SK-N-SH (cell line): ENCODE results near the gene PRKCQ. TPM values are rescaled to one million over a fixed set of nuclear protein-coding genes. Genes with fewer than 3 reads are reported as not detected.

Experiments
- CTCF ChIA-PET: fragments of 300-600, 350-600 bp; formaldehyde crosslinking; extraction: SDS; loops from one replicate; lab custom pipeline; 2021; lab: Yijun Ruan, JAX
- POLR2A ChIA-PET: fragments of 350-600 bp; sonication (Branson Sonifier 250); formaldehyde crosslinking; extraction: SDS; loops from one replicate; lab custom pipeline; 2020; ENCODE audit warnings: antibody characterized with exemption, inconsistent platforms; lab: Yijun Ruan, JAX
- DNase-seq: peaks from one replicate; pipeline ENCODE4 v3.0.0; 2012
- H2AFZ ChIP-seq: fragments of 200-600 bp; sonication (generic); 2 replicates; pipeline ENCODE4 v1.8.1; 2016; ENCODE audit warnings: antibody characterized with exemption, mild to moderate bottlenecking, low read depth
- H3F3A ChIP-seq: fragments of 200-600 bp; sonication (generic); replicated peaks from 2 replicates; pipeline ENCODE3; 2016; ENCODE audit warnings: antibody characterized with exemption, mild to moderate bottlenecking; ENCODE audit not compliant: insufficient read depth
- H3K27ac ChIP-seq, 2 experiments: fragments of 200-500 bp in 1 of 2; fragments of 200-600 bp in 1 of 2; sonication (Bioruptor generic) in 1 of 2; sonication (generic), shearing (Covaris generic) in 1 of 2; 2 replicates each; pipeline versions ENCODE4 v1.5.1 to v1.6.1; 2014 to 2016; ENCODE audit warnings: low read depth in 2 of 2, inconsistent platforms in 1 of 2, low read length in 1 of 2, mild to moderate bottlenecking in 1 of 2, mixed read lengths in 1 of 2
- H3K27me3 ChIP-seq: fragments of 200-600 bp; sonication (generic), shearing (Covaris generic); 2 replicates; pipeline ENCODE4 v1.6.1; 2016; ENCODE audit warnings: mixed run types; ENCODE audit not compliant: insufficient read depth
- H3K36me3 ChIP-seq, 2 experiments: fragments of 200-500 bp in 1 of 2; fragments of 200-600 bp in 1 of 2; sonication (Bioruptor generic) in 1 of 2; sonication (generic) in 1 of 2; replicated peaks in 1 of 2; 2 replicates each; pipeline versions ENCODE3 to v1.5.1; 2014 to 2016; ENCODE audit warnings: low read length in 1 of 2, mild to moderate bottlenecking in 1 of 2; ENCODE audit not compliant: insufficient read depth in 2 of 2, control insufficient read depth in 1 of 2
- H3K4me1 ChIP-seq, 2 experiments: fragments of 200-500 bp in 1 of 2; fragments of 200-600 bp in 1 of 2; sonication (Bioruptor generic) in 1 of 2; sonication (generic), shearing (Covaris generic) in 1 of 2; 2 replicates each; pipeline versions ENCODE4 v1.5.1 to v1.6.1; 2014 to 2016; ENCODE audit warnings: low read depth in 1 of 2, low read length in 1 of 2, mixed run types in 1 of 2; ENCODE audit not compliant: insufficient read depth in 2 of 2, control insufficient read depth in 1 of 2
- H3K4me2 ChIP-seq: fragments of 200-600 bp; sonication (generic), shearing (Covaris generic); 2 replicates; pipeline ENCODE4 v1.6.1; 2017; ENCODE audit warnings: mixed run types
- H3K4me3 ChIP-seq, 2 experiments: fragments of 200-500 bp in 1 of 2; fragments of 200-600 bp in 1 of 2; sonication (Bioruptor generic) in 1 of 2; sonication (generic), shearing (Covaris generic) in 1 of 2; 2 replicates each; pipeline versions ENCODE4 v1.5.1 to v1.8.1; 2014 to 2016; ENCODE audit warnings: low read depth in 2 of 2, inconsistent platforms in 1 of 2, low read length in 1 of 2, mild to moderate bottlenecking in 1 of 2, mixed read lengths in 1 of 2, moderate library complexity in 1 of 2
- H3K79me2 ChIP-seq: fragments of 200-600 bp; sonication (generic); 2 replicates; pipeline ENCODE4 v1.8.1; 2017; ENCODE audit warnings: mild to moderate bottlenecking; ENCODE audit not compliant: insufficient read depth
- H3K9ac ChIP-seq: fragments of 200-600 bp; sonication (generic); 2 replicates; pipeline ENCODE4 v1.6.1; 2017; ENCODE audit warnings: mixed run types
- H3K9me2 ChIP-seq: fragments of 200-600 bp; sonication (generic); 2 replicates; pipeline ENCODE4 v1.6.1; 2017; ENCODE audit warnings: mixed run types
- H3K9me3 ChIP-seq: fragments of 200-600 bp; sonication (generic); 2 replicates; pipeline ENCODE4 v1.6.1; 2017; ENCODE audit warnings: mixed run types, mild to moderate bottlenecking, moderate library complexity
- H4K20me1 ChIP-seq: fragments of 200-600 bp; sonication (generic); 2 replicates; pipeline ENCODE4 v1.6.1; 2017; ENCODE audit warnings: mild to moderate bottlenecking, mixed run types; ENCODE audit not compliant: insufficient read depth
- EP300 ChIP-seq, 2 experiments: IDR thresholded peaks; 2 replicates each; pipeline versions ENCODE4 v1.4.0 to v1.6.1; 2012; ENCODE audit warnings: borderline replicate concordance in 1 of 2, low read depth in 1 of 2, low read length in 1 of 2
- GABPA ChIP-seq: IDR thresholded peaks from 2 replicates; pipeline ENCODE4 v1.4.0; 2012; ENCODE audit warnings: low read depth, mild to moderate bottlenecking
- IRF3 ChIP-seq: fragments of 150-350 bp; IDR thresholded peaks from 2 replicates; pipeline ENCODE4 v1.6.1; 2016; ENCODE audit warnings: mild to moderate bottlenecking, low read depth, low read length
- MEF2A ChIP-seq: IDR thresholded peaks from 2 replicates; pipeline ENCODE4 v1.4.0; 2012; ENCODE audit warnings: low read depth, borderline replicate concordance
- NRF1 ChIP-seq: IDR thresholded peaks from 2 replicates; pipeline ENCODE4 v1.6.1; 2012; ENCODE audit warnings: low read depth, mild to moderate bottlenecking, low read length
- POLR2AphosphoS5 ChIP-seq: IDR thresholded peaks from 2 replicates; pipeline ENCODE4 v1.6.1; 2012; ENCODE audit warnings: low read depth, low read length
- RAD21 ChIP-seq: IDR thresholded peaks from 2 replicates; pipeline ENCODE4 v1.6.1; 2012; ENCODE audit warnings: mild to moderate bottlenecking, low read length
- RCOR1 ChIP-seq: fragments of 150-350 bp; IDR thresholded peaks from 2 replicates; pipeline ENCODE4 v1.6.1; 2017; ENCODE audit warnings: antibody characterized with exemption, low read length
- SIN3A ChIP-seq: IDR thresholded peaks from 2 replicates; pipeline ENCODE4 v1.6.1; 2012; ENCODE audit warnings: low read depth, mild to moderate bottlenecking, low read length, moderate library complexity, borderline replicate concordance
- TAF1 ChIP-seq: IDR thresholded peaks from 2 replicates; pipeline ENCODE4 v1.6.1; 2012; ENCODE audit warnings: low read depth, mild to moderate bottlenecking, low read length, moderate library complexity, borderline replicate concordance
- TCF12 ChIP-seq: IDR thresholded peaks from 2 replicates; pipeline ENCODE4 v1.4.0; 2012
- USF2 ChIP-seq: fragments of 150-350 bp; IDR thresholded peaks from 2 replicates; pipeline ENCODE4 v1.6.1; 2017; ENCODE audit warnings: antibody characterized with exemption, low read length, low read depth, borderline replicate concordance
- YY1 ChIP-seq: IDR thresholded peaks from 2 replicates; pipeline ENCODE4 v1.4.0; 2012; ENCODE audit warnings: low read depth, mild to moderate bottlenecking
- WGBS: methylation state at CpG from one replicate; pipeline ENCODE4 v1.1.6; 2017; ENCODE audit warnings: low lambda C conversion rate; 5-methylcytosine and 5-hydroxymethylcytosine counted together
- polyA plus RNA-seq, 3 experiments: library from polyadenylated mRNA; depleted of rRNA; stranded (reverse); fragments of >200 nt; gene quantifications; 2 replicates each; pipeline ENCODE4 v1.2.3, GENCODE V29; 2012
- TF ChIP-seq, protein P1 (sequence below): IDR thresholded peaks from 2 replicates; pipeline ENCODE4 v1.4.0; 2012; ENCODE audit warnings: low read depth, borderline replicate concordance
- TF ChIP-seq, protein P2 (sequence below): IDR thresholded peaks from 2 replicates; pipeline ENCODE4 v1.6.1; 2012; ENCODE audit warnings: mild to moderate bottlenecking, low read depth, low read length, moderate library complexity

The PRKCQ gene
- polyA plus RNA-seq, 1 of the 3 experiments (the other 2 are of a cell fraction): 0.18 TPM

- Histone ChIP-seq H3K79me2 (no peaks in the 10 kb centered on the region), H3K27ac (no peak overlapping the region), H3K4me1 (no peaks in the 10 kb centered on the region), H4K20me1 (no peaks in the 10 kb centered on the region), H3F3A (no peaks in the 10 kb centered on the region), H3K9ac (no peak overlapping the region), H3K36me3 (no peaks in the 10 kb centered on the region), H3K4me3 (no peak overlapping the region), H3K4me2 (no peak overlapping the region), H3K9me3 (no peaks in the 10 kb centered on the region), H3K27me3 (no peaks in the 10 kb centered on the region), H3K9me2 (no peaks in the 10 kb centered on the region), H2AFZ (no peak overlapping the region)
- CTCF ChIA-PET: no interaction called here
- TF ChIP-seq TCF12 (no peak), USF2 (no peak)
- no peak for DNase-seq
- POLR2A ChIA-PET: no interaction called here
- WGBS: 58% methylated on average over 6 of the region's 6 CpGs
These were observed 57.8 kb downstream of the PRKCQ start for GRCh38 chr10:6522230-6522629.

DNA sequence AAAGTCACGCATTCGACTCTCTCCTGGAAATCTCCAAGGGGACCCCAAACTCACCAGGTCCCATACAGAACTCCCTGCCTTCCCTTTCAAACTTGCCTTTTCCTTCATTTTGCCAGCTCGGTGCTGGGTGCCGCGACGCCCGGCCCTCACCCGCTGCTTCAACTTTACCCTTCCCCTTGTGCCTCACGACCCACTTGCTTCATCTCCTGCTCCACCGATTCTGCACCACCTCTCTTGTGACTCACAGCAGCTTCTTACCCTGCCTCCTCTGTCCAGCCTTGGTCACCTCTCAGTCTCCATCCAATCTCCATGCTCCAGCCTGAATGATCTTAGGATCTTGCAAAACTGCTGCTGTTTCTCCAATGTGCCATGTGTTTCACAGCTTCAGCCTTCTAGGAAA, 59.9 kb downstream of the PRKCQ start:
- no peak for TF ChIP-seq RCOR1
- TF ChIP-seq MEF2A: no peak
- no peak for TF ChIP-seq NRF1
- TF ChIP-seq, protein P1, sequence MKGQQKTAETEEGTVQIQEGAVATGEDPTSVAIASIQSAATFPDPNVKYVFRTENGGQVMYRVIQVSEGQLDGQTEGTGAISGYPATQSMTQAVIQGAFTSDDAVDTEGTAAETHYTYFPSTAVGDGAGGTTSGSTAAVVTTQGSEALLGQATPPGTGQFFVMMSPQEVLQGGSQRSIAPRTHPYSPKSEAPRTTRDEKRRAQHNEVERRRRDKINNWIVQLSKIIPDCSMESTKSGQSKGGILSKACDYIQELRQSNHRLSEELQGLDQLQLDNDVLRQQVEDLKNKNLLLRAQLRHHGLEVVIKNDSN: no peak
- no peak for TF ChIP-seq RAD21
- TF ChIP-seq GABPA: no peak
- no peak for TF ChIP-seq IRF3
- no peak for TF ChIP-seq YY1
- TF ChIP-seq POLR2AphosphoS5: no peak
- TF ChIP-seq EP300 (IDR thresholded peaks at IDR 0.05; ENCODE audit: borderline replicate concordance in 1 of 2, low read depth in 1 of 2, low read length in 1 of 2): no peak
- TF ChIP-seq, protein P2, sequence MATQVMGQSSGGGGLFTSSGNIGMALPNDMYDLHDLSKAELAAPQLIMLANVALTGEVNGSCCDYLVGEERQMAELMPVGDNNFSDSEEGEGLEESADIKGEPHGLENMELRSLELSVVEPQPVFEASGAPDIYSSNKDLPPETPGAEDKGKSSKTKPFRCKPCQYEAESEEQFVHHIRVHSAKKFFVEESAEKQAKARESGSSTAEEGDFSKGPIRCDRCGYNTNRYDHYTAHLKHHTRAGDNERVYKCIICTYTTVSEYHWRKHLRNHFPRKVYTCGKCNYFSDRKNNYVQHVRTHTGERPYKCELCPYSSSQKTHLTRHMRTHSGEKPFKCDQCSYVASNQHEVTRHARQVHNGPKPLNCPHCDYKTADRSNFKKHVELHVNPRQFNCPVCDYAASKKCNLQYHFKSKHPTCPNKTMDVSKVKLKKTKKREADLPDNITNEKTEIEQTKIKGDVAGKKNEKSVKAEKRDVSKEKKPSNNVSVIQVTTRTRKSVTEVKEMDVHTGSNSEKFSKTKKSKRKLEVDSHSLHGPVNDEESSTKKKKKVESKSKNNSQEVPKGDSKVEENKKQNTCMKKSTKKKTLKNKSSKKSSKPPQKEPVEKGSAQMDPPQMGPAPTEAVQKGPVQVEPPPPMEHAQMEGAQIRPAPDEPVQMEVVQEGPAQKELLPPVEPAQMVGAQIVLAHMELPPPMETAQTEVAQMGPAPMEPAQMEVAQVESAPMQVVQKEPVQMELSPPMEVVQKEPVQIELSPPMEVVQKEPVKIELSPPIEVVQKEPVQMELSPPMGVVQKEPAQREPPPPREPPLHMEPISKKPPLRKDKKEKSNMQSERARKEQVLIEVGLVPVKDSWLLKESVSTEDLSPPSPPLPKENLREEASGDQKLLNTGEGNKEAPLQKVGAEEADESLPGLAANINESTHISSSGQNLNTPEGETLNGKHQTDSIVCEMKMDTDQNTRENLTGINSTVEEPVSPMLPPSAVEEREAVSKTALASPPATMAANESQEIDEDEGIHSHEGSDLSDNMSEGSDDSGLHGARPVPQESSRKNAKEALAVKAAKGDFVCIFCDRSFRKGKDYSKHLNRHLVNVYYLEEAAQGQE: no peak
- no peak for TF ChIP-seq TAF1
- TF ChIP-seq SIN3A: no peak
- TF ChIP-seq, all 33 proteins: peak for 0
- no peak overlapping the region for H3K4me3 ChIP-seq
- H3K9me3 ChIP-seq: no peaks in the 10 kb centered on the region
- no peak overlapping the region for H2AFZ ChIP-seq
- ChIA-PET POLR2A (no interaction called here), CTCF (no interaction called here)
- H3K4me1 ChIP-seq: no peaks in the 10 kb centered on the region
- H3K9me2 ChIP-seq: no peaks in the 10 kb centered on the region
- no peak overlapping the region for H3K27ac ChIP-seq
- no peak overlapping the region for H3K9ac ChIP-seq
- no peaks in the 10 kb centered on the region for H3K36me3 ChIP-seq
- H3K79me2 ChIP-seq: no peaks in the 10 kb centered on the region
- H4K20me1 ChIP-seq: no peaks in the 10 kb centered on the region
- H3K27me3 ChIP-seq: no peaks in the 10 kb centered on the region; the same call in 1 of the 2 replicates
- no peaks in the 10 kb centered on the region for H3F3A ChIP-seq
- WGBS: 57% methylated on average over 10 of the region's 10 CpGs
- H3K4me2 ChIP-seq: no peak overlapping the region
- DNase-seq: no peak
